Right lobe of liver (tissue), 4 donors: Measurements from ENCODE around the gene WASHC4.

Experiments
- POLR2A ChIP-seq: fragments of 450-650 bp; IDR thresholded peaks from one replicate; pipeline ENCODE4 v1.6.1; 2017; ENCODE audit warnings: antibody characterized with exemption, mild to moderate bottlenecking
- TF ChIP-seq, protein P1 (sequence below), 4 donors: fragments of 200-600 bp in 3 of 4; fragments of 450-650 bp in 1 of 4; IDR thresholded peaks; one replicate each; pipeline versions ENCODE4 v1.5.1 to v1.8.0; 2016 to 2022; ENCODE audit warnings: antibody characterized with exemption in 4 of 4, mild to moderate bottlenecking in 2 of 4
- donor health status: DM: no; HTN: no; CAD: no.
- donor health status: DM: no; HTN: no; CAD: no.
- donor health status: DM: no; HTN: yes; CAD: no.

DNA sequence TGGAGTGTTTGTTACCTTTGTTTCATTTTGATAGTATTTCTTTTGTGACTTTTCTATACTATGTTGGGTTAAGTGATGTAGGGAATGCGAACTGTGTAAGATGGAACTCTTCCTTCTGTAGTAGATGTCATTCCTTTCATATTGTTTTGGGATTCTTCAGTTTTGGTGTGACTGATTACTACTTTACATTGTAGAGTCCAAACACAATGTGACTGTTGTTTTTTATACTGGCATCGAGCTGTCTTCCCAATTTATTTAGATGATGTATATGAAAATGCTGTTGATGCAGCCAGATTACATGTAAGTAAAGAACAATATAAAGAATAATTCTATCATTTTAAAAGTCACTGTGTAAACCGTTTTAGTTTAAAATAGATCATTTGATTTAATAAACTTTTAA, 34.7 kb downstream of the WASHC4 start:
- TF ChIP-seq, protein P1, sequence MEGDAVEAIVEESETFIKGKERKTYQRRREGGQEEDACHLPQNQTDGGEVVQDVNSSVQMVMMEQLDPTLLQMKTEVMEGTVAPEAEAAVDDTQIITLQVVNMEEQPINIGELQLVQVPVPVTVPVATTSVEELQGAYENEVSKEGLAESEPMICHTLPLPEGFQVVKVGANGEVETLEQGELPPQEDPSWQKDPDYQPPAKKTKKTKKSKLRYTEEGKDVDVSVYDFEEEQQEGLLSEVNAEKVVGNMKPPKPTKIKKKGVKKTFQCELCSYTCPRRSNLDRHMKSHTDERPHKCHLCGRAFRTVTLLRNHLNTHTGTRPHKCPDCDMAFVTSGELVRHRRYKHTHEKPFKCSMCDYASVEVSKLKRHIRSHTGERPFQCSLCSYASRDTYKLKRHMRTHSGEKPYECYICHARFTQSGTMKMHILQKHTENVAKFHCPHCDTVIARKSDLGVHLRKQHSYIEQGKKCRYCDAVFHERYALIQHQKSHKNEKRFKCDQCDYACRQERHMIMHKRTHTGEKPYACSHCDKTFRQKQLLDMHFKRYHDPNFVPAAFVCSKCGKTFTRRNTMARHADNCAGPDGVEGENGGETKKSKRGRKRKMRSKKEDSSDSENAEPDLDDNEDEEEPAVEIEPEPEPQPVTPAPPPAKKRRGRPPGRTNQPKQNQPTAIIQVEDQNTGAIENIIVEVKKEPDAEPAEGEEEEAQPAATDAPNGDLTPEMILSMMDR (IDR thresholded peaks at IDR 0.05), result no peak
- no peak for TF ChIP-seq POLR2A
